ENCODE data around the gene PALD1. TPM values are rescaled to one million over a fixed set of nuclear protein-coding genes. Genes with fewer than 3 reads are reported as not detected.

Gene PALD1
- total and polyA plus RNA-seq, 2 experiments from 2014 or later = 5.7 to 19.1 TPM

GRCh38 chr10:70586348-70586930 lies 107.9 kb downstream of the PALD1 start:
- DNase-seq (ENCODE audit: low read depth in 1 of 2, low spot score in 1 of 2) = no peak
- no peaks in the 10 kb centered on the region for H3K36me3 ChIP-seq
- no peaks in the 10 kb centered on the region for H3K9me3 ChIP-seq (ENCODE audit: low read depth)
- H3K4me3 ChIP-seq = no peak overlapping the region
- H3K27ac ChIP-seq = no peak overlapping the region
- H3K4me1 ChIP-seq (ENCODE audit: low read depth) = peaks cover 32% of the 10 kb centered on the region
- TF ChIP-seq, protein P1, sequence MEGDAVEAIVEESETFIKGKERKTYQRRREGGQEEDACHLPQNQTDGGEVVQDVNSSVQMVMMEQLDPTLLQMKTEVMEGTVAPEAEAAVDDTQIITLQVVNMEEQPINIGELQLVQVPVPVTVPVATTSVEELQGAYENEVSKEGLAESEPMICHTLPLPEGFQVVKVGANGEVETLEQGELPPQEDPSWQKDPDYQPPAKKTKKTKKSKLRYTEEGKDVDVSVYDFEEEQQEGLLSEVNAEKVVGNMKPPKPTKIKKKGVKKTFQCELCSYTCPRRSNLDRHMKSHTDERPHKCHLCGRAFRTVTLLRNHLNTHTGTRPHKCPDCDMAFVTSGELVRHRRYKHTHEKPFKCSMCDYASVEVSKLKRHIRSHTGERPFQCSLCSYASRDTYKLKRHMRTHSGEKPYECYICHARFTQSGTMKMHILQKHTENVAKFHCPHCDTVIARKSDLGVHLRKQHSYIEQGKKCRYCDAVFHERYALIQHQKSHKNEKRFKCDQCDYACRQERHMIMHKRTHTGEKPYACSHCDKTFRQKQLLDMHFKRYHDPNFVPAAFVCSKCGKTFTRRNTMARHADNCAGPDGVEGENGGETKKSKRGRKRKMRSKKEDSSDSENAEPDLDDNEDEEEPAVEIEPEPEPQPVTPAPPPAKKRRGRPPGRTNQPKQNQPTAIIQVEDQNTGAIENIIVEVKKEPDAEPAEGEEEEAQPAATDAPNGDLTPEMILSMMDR (IDR thresholded peaks at IDR 0.05; ENCODE audit: low read depth, low read length) = no peak
- H3K27me3 ChIP-seq = no peaks in the 10 kb centered on the region

- Histone ChIP-seq H3K36me3 (no peaks in the 10 kb centered on the region), H3K4me1 (ENCODE audit: low read depth) (peaks cover 32% of the 10 kb centered on the region)
- no peak for DNase-seq (ENCODE audit: low read depth in 1 of 2, low spot score in 1 of 2)
Measured at GRCh38 chr10:70587045-70587658, 108.6 kb downstream of the PALD1 start.

GRCh38 chr10:70588255-70588654 lies 109.7 kb downstream of the PALD1 start:
- no peak for DNase-seq (ENCODE audit: low read depth in 1 of 2, low spot score in 1 of 2)
- H3K4me3 ChIP-seq = no peak overlapping the region
- no peaks in the 10 kb centered on the region for H3K27me3 ChIP-seq
- H3K4me1 ChIP-seq (ENCODE audit: low read depth) = peaks cover 29% of the 10 kb centered on the region
- no peaks in the 10 kb centered on the region for H3K9me3 ChIP-seq (ENCODE audit: low read depth)
- no peak overlapping the region for H3K27ac ChIP-seq
- no peaks in the 10 kb centered on the region for H3K36me3 ChIP-seq
- TF ChIP-seq, protein P1 (IDR thresholded peaks at IDR 0.05; ENCODE audit: low read depth, low read length) = no peak

More at GRCh38 chr10:70587045-70587658, 108.6 kb downstream of the PALD1 start:
- no peak overlapping the region for H3K27ac ChIP-seq
- no peak overlapping the region for H3K4me3 ChIP-seq
- no peaks in the 10 kb centered on the region for H3K27me3 ChIP-seq
- no peaks in the 10 kb centered on the region for H3K9me3 ChIP-seq (ENCODE audit: low read depth)
- TF ChIP-seq, protein P1 (IDR thresholded peaks at IDR 0.05; ENCODE audit: low read depth, low read length) = no peak

GRCh38 chr10:70588859-70589570 lies 110.4 kb downstream of the PALD1 start:
- DNase-seq (ENCODE audit: low read depth in 1 of 2, low spot score in 1 of 2) = no peak
- Histone ChIP-seq H3K9me3 (ENCODE audit: low read depth) (no peaks in the 10 kb centered on the region), H3K4me1 (ENCODE audit: low read depth) (peaks cover 21% of the 10 kb centered on the region)

More at GRCh38 chr10:70588859-70589570, 110.4 kb downstream of the PALD1 start:
- TF ChIP-seq, protein P1 (IDR thresholded peaks at IDR 0.05; ENCODE audit: low read depth, low read length) = no peak
- H3K27ac ChIP-seq = no peak overlapping the region
- no peaks in the 10 kb centered on the region for H3K36me3 ChIP-seq
- H3K27me3 ChIP-seq = no peaks in the 10 kb centered on the region
- no peak overlapping the region for H3K4me3 ChIP-seq
